ENCODE results near the gene KNCN.

The KNCN gene

GRCh38 chr1:46577671-46578070 is 26.2 kb upstream of the KNCN start:
- H3K4me1 Mint-ChIP-seq (ENCODE audit: low read depth), result peaks cover 18% of the 10 kb centered on the region
- H3K4me3 Mint-ChIP-seq, result no peak overlapping the region
- H3K27ac Mint-ChIP-seq, result no peak overlapping the region
- peaks cover 13% of the 10 kb centered on the region for H3K36me3 Mint-ChIP-seq
- H3K27me3 Mint-ChIP-seq, result no peaks in the 10 kb centered on the region
- H3K9me3 Mint-ChIP-seq (ENCODE audit: low read depth), result no peaks in the 10 kb centered on the region

GRCh38 chr1:46576596-46576995 is 25.1 kb upstream of the KNCN start:
- H3K9me3 Mint-ChIP-seq (ENCODE audit: low read depth), result no peaks in the 10 kb centered on the region
- peaks cover 10% of the 10 kb centered on the region for H3K36me3 Mint-ChIP-seq
- no peak overlapping the region for H3K27ac Mint-ChIP-seq
- H3K4me1 Mint-ChIP-seq (ENCODE audit: low read depth), result peaks cover 8% of the 10 kb centered on the region
- no peaks in the 10 kb centered on the region for H3K27me3 Mint-ChIP-seq
- H3K4me3 Mint-ChIP-seq, result no peak overlapping the region

- Mint-ChIP-seq H3K36me3 (peaks cover 10% of the 10 kb centered on the region), H3K4me3 (no peak overlapping the region), H3K4me1 (ENCODE audit: low read depth) (peaks cover 3% of the 10 kb centered on the region), H3K27me3 (no peaks in the 10 kb centered on the region), H3K9me3 (ENCODE audit: low read depth) (no peaks in the 10 kb centered on the region), H3K27ac (no peak overlapping the region)
Measured at GRCh38 chr1:46575778-46576177, 24.3 kb upstream of the KNCN start.

- H3K36me3 Mint-ChIP-seq, result peaks cover 7% of the 10 kb centered on the region
- H3K9me3 Mint-ChIP-seq (ENCODE audit: low read depth), result no peaks in the 10 kb centered on the region
- H3K27ac Mint-ChIP-seq, result no peak overlapping the region
- no peaks in the 10 kb centered on the region for H3K27me3 Mint-ChIP-seq
- H3K4me1 Mint-ChIP-seq (ENCODE audit: low read depth), result no peaks in the 10 kb centered on the region
- H3K4me3 Mint-ChIP-seq, result no peak overlapping the region
Measured at GRCh38 chr1:46575300-46575699, 23.9 kb upstream of the KNCN start.

- Mint-ChIP-seq H3K9me3 (ENCODE audit: low read depth) (no peaks in the 10 kb centered on the region), H3K27ac (no peak overlapping the region), H3K27me3 (no peaks in the 10 kb centered on the region), H3K4me1 (ENCODE audit: low read depth) (no peaks in the 10 kb centered on the region), H3K36me3 (peaks cover 7% of the 10 kb centered on the region), H3K4me3 (no peak overlapping the region)
Measured at GRCh38 chr1:46571691-46572225, 20.3 kb upstream of the KNCN start.

GRCh38 chr1:46569884-46570725 is 18.7 kb upstream of the KNCN start:
- H3K4me1 Mint-ChIP-seq (ENCODE audit: low read depth), result no peaks in the 10 kb centered on the region
- H3K27ac Mint-ChIP-seq, result no peak overlapping the region
- no peak overlapping the region for H3K4me3 Mint-ChIP-seq
- H3K9me3 Mint-ChIP-seq (ENCODE audit: low read depth), result no peaks in the 10 kb centered on the region
- no peaks in the 10 kb centered on the region for H3K27me3 Mint-ChIP-seq
- peaks cover 6% of the 10 kb centered on the region for H3K36me3 Mint-ChIP-seq

GRCh38 chr1:46569116-46569515 is 17.7 kb upstream of the KNCN start:
- H3K4me1 Mint-ChIP-seq (ENCODE audit: low read depth), result no peaks in the 10 kb centered on the region
- H3K36me3 Mint-ChIP-seq, result peaks cover 7% of the 10 kb centered on the region

GRCh38 chr1:46568461-46568891 is 17.0 kb upstream of the KNCN start:
- Mint-ChIP-seq H3K9me3 (ENCODE audit: low read depth) (no peaks in the 10 kb centered on the region), H3K36me3 (peaks cover 7% of the 10 kb centered on the region), H3K27me3 (no peaks in the 10 kb centered on the region), H3K27ac (no peak overlapping the region), H3K4me3 (no peak overlapping the region), H3K4me1 (ENCODE audit: low read depth) (no peaks in the 10 kb centered on the region)

More at GRCh38 chr1:46569116-46569515, 17.7 kb upstream of the KNCN start:
- no peaks in the 10 kb centered on the region for H3K27me3 Mint-ChIP-seq
- H3K4me3 Mint-ChIP-seq, result no peak overlapping the region
- no peak overlapping the region for H3K27ac Mint-ChIP-seq
- H3K9me3 Mint-ChIP-seq (ENCODE audit: low read depth), result no peaks in the 10 kb centered on the region

- Mint-ChIP-seq H3K4me1 (ENCODE audit: low read depth) (no peaks in the 10 kb centered on the region), H3K27ac (no peak overlapping the region), H3K27me3 (no peaks in the 10 kb centered on the region), H3K4me3 (no peak overlapping the region), H3K9me3 (ENCODE audit: low read depth) (no peaks in the 10 kb centered on the region), H3K36me3 (peaks cover 9% of the 10 kb centered on the region)
Measured at GRCh38 chr1:46563341-46563740, 11.9 kb upstream of the KNCN start.

- no peak overlapping the region for H3K27ac Mint-ChIP-seq
- no peaks in the 10 kb centered on the region for H3K4me1 Mint-ChIP-seq (ENCODE audit: low read depth)
- H3K27me3 Mint-ChIP-seq, result no peaks in the 10 kb centered on the region
- no peak overlapping the region for H3K4me3 Mint-ChIP-seq
- peaks cover 7% of the 10 kb centered on the region for H3K36me3 Mint-ChIP-seq
- H3K9me3 Mint-ChIP-seq (ENCODE audit: low read depth), result no peaks in the 10 kb centered on the region
Measured at GRCh38 chr1:46562498-46562897, 11.1 kb upstream of the KNCN start.

- H3K36me3 Mint-ChIP-seq, result peaks cover 3% of the 10 kb centered on the region
- no peak overlapping the region for H3K4me3 Mint-ChIP-seq
- no peaks in the 10 kb centered on the region for H3K4me1 Mint-ChIP-seq (ENCODE audit: low read depth)
- no peak overlapping the region for H3K27ac Mint-ChIP-seq
- no peaks in the 10 kb centered on the region for H3K27me3 Mint-ChIP-seq
- no peaks in the 10 kb centered on the region for H3K9me3 Mint-ChIP-seq (ENCODE audit: low read depth)
Measured at GRCh38 chr1:46558966-46559365, 7.5 kb upstream of the KNCN start.

GRCh38 chr1:46558141-46558963 is 6.9 kb upstream of the KNCN start:
- Mint-ChIP-seq H3K36me3 (peaks cover under 1% of the 10 kb centered on the region), H3K4me1 (ENCODE audit: low read depth) (no peaks in the 10 kb centered on the region), H3K9me3 (ENCODE audit: low read depth) (no peaks in the 10 kb centered on the region), H3K4me3 (no peak overlapping the region), H3K27me3 (no peaks in the 10 kb centered on the region), H3K27ac (no peak overlapping the region)

- no peak overlapping the region for H3K27ac Mint-ChIP-seq
- no peaks in the 10 kb centered on the region for H3K9me3 Mint-ChIP-seq (ENCODE audit: low read depth)
- no peaks in the 10 kb centered on the region for H3K27me3 Mint-ChIP-seq
Measured at GRCh38 chr1:46557403-46557802, 6.0 kb upstream of the KNCN start.

GRCh38 chr1:46556822-46557221 is 5.4 kb upstream of the KNCN start:
- H3K4me1 Mint-ChIP-seq (ENCODE audit: low read depth), result no peaks in the 10 kb centered on the region
- H3K27me3 Mint-ChIP-seq, result no peaks in the 10 kb centered on the region
- no peak overlapping the region for H3K27ac Mint-ChIP-seq

More at GRCh38 chr1:46557403-46557802, 6.0 kb upstream of the KNCN start:
- Mint-ChIP-seq H3K4me3 (no peak overlapping the region), H3K4me1 (ENCODE audit: low read depth) (no peaks in the 10 kb centered on the region), H3K36me3 (no peaks in the 10 kb centered on the region)

More at GRCh38 chr1:46556822-46557221, 5.4 kb upstream of the KNCN start:
- Mint-ChIP-seq H3K9me3 (ENCODE audit: low read depth) (no peaks in the 10 kb centered on the region), H3K4me3 (no peak overlapping the region), H3K36me3 (no peaks in the 10 kb centered on the region)
